DOHH2 (cell line): ENCODE measurements around the gene CACYBP.

ENCODE experiments used
- H3F3A ChIP-seq: fragments of 200-600 bp; sonication (generic), shearing (Covaris generic); 2 replicates; pipeline ENCODE4 v1.6.0; 2016; ENCODE audit warnings: antibody characterized with exemption, mild to moderate bottlenecking; ENCODE audit not compliant: control insufficient read depth, insufficient read depth
- H3K27ac ChIP-seq: fragments of 200-600 bp; sonication (generic); 2 replicates; pipeline ENCODE4 v1.5.1; 2014; ENCODE audit warnings: low read depth, mild to moderate bottlenecking, low read length, moderate library complexity
- H3K27me3 ChIP-seq: fragments of 200-600 bp; sonication (generic); 2 replicates; pipeline ENCODE4 v1.6.1; 2014; ENCODE audit warnings: mild to moderate bottlenecking, low read length, mixed read lengths; ENCODE audit not compliant: control insufficient read depth
- H3K36me3 ChIP-seq: fragments of 200-600 bp; sonication (generic); 2 replicates; pipeline ENCODE4 v1.6.1; 2014; ENCODE audit warnings: mild to moderate bottlenecking, low read length, moderate library complexity, mixed read lengths; ENCODE audit not compliant: control insufficient read depth
- H3K4me1 ChIP-seq: fragments of 200-600 bp; sonication (generic); 2 replicates; pipeline ENCODE4 v1.6.1; 2014; ENCODE audit warnings: mild to moderate bottlenecking, low read length, mixed read lengths; ENCODE audit not compliant: control insufficient read depth
- H3K4me2 ChIP-seq: fragments of 200-600 bp; sonication (generic); 2 replicates; pipeline ENCODE4 v1.6.0; 2014; ENCODE audit warnings: mild to moderate bottlenecking, low read length, moderate library complexity
- H3K4me3 ChIP-seq: fragments of 200-600 bp; sonication (generic); 2 replicates; pipeline ENCODE4 v1.5.1; 2014; ENCODE audit warnings: mild to moderate bottlenecking, low read length, mixed read lengths
- H3K79me2 ChIP-seq: fragments of 200-600 bp; sonication (generic); 2 replicates; pipeline ENCODE4 v1.6.1; 2014; ENCODE audit warnings: mild to moderate bottlenecking, low read length, mixed read lengths; ENCODE audit not compliant: control insufficient read depth
- H3K9me2 ChIP-seq: fragments of 200-600 bp; sonication (generic); replicated peaks from 2 replicates; pipeline ENCODE4 v1.6.1; 2014; ENCODE audit warnings: mild to moderate bottlenecking, low read length, mixed read lengths; ENCODE audit not compliant: control insufficient read depth
- H3K9me3 ChIP-seq: fragments of 200-600 bp; sonication (generic); 2 replicates; pipeline ENCODE4 v1.6.1; 2014; ENCODE audit warnings: antibody characterized with exemption, low read length, mixed read lengths; ENCODE audit not compliant: control insufficient read depth, insufficient read depth
- H4K20me1 ChIP-seq: fragments of 200-600 bp; sonication (generic); 2 replicates; pipeline ENCODE4 v1.6.0; 2014; ENCODE audit warnings: low read depth, mild to moderate bottlenecking, antibody characterized with exemption, low read length, moderate library complexity; ENCODE audit not compliant: control insufficient read depth, insufficient read depth
- CTCF ChIP-seq: fragments of 200-600 bp; sonication (generic); IDR thresholded peaks from one replicate; pipeline ENCODE4 v1.5.1; 2014; ENCODE audit warnings: antibody characterized with exemption, mild to moderate bottlenecking, low read depth, low read length; ENCODE audit not compliant: poor library complexity, severe bottlenecking
- EZH2phosphoT487 ChIP-seq: fragments of 200-600 bp; sonication (generic); IDR thresholded peaks from 2 replicates; pipeline ENCODE4 v1.6.1; 2017; ENCODE audit warnings: borderline replicate concordance, mild to moderate bottlenecking, antibody characterized with exemption, low read length, moderate library complexity, mixed read lengths

The CACYBP gene

GRCh38 chr1:175035865-175036264 is 36.1 kb downstream of the CACYBP start:
- Histone ChIP-seq H3K9me3 (no peaks in the 10 kb centered on the region), H3K27ac (no peak overlapping the region), H3K4me2 (no peak overlapping the region)

GRCh38 chr1:175036476-175036875 is 36.7 kb downstream of the CACYBP start:
- H3K27ac ChIP-seq, result no peak overlapping the region
- no peaks in the 10 kb centered on the region for H3K36me3 ChIP-seq
- H3K9me2 ChIP-seq, result no peaks in the 10 kb centered on the region
- no peak for TF ChIP-seq CTCF
- TF ChIP-seq EZH2phosphoT487, result no peak
- H3K4me2 ChIP-seq, result no peak overlapping the region
- H4K20me1 ChIP-seq, result no peaks in the 10 kb centered on the region
- no peaks in the 10 kb centered on the region for H3F3A ChIP-seq
- H3K9me3 ChIP-seq, result no peaks in the 10 kb centered on the region
- no peaks in the 10 kb centered on the region for H3K4me1 ChIP-seq
- peaks cover 46% of the 10 kb centered on the region for H3K27me3 ChIP-seq
- no peak overlapping the region for H3K4me3 ChIP-seq
- H3K79me2 ChIP-seq, result no peaks in the 10 kb centered on the region

More at GRCh38 chr1:175035865-175036264, 36.1 kb downstream of the CACYBP start:
- Histone ChIP-seq H3K9me2 (no peaks in the 10 kb centered on the region), H3F3A (no peaks in the 10 kb centered on the region), H3K36me3 (no peaks in the 10 kb centered on the region), H3K79me2 (no peaks in the 10 kb centered on the region), H3K4me1 (no peaks in the 10 kb centered on the region), H3K27me3 (peaks cover 46% of the 10 kb centered on the region), H3K4me3 (no peak overlapping the region), H4K20me1 (no peaks in the 10 kb centered on the region)
- no peak for TF ChIP-seq EZH2phosphoT487
- TF ChIP-seq CTCF, result no peak

- Histone ChIP-seq H3F3A (no peaks in the 10 kb centered on the region), H3K36me3 (no peaks in the 10 kb centered on the region), H3K79me2 (no peaks in the 10 kb centered on the region), H3K4me2 (no peak overlapping the region), H3K9me2 (no peaks in the 10 kb centered on the region), H3K27me3 (peaks cover 47% of the 10 kb centered on the region), H3K4me1 (no peaks in the 10 kb centered on the region), H3K9me3 (no peaks in the 10 kb centered on the region), H3K4me3 (no peak overlapping the region), H4K20me1 (no peaks in the 10 kb centered on the region), H3K27ac (no peak overlapping the region)
- TF ChIP-seq CTCF (no peak), EZH2phosphoT487 (no peak)
These were observed 37.7 kb downstream of the CACYBP start for GRCh38 chr1:175037416-175037815.
